Right atrium auricular region (tissue), 2 donors: ENCODE measurements around the gene COBL. TPM values are rescaled to one million over a fixed set of nuclear protein-coding genes. Genes with fewer than 3 reads are reported as not detected.

ENCODE experiments used
- DNase-seq: peaks from one replicate; pipeline ENCODE4 v3.0.0-alpha.2; 2019; ENCODE audit warnings: low spot score
- H3K27ac ChIP-seq, 2 donors: fragments of 200-600 bp; sonication (generic); 1 replicate in 1 of 2; 2 replicates in 1 of 2; pipeline ENCODE4 v1.5.1; 2016 to 2019
- H3K27me3 ChIP-seq, 2 donors: fragments of 200-600 bp; sonication (generic); one replicate each; pipeline versions ENCODE4 v1.5.1 to v1.6.0; 2017 to 2019
- H3K36me3 ChIP-seq: fragments of 200-600 bp; sonication (generic); one replicate; pipeline ENCODE4 v1.5.1; 2016
- H3K4me1 ChIP-seq, 2 donors: fragments of 200-600 bp; sonication (generic); one replicate each; pipeline versions ENCODE4 v1.5.1 to v1.6.0; 2017 to 2019
- H3K4me3 ChIP-seq, 2 donors: fragments of 200-600 bp; sonication (generic); 1 replicate in 1 of 2; 2 replicates in 1 of 2; pipeline ENCODE4 v1.5.1; 2017 to 2019; ENCODE audit warnings: mild to moderate bottlenecking in 1 of 2, moderate library complexity in 1 of 2
- H3K9me3 ChIP-seq, 2 donors: fragments of 200-600 bp; sonication (generic); one replicate each; pipeline ENCODE4 v1.5.1; 2019
- total RNA-seq, 2 donors: library from RNA; depleted of rRNA; stranded (reverse); fragments of >200 nt; gene quantifications; one replicate each; pipeline ENCODE4 v1.1.0, GENCODE V29; 2016
- TF ChIP-seq, protein P1 (sequence below), 2 donors: fragments of 200-600 bp; sonication (generic); IDR thresholded peaks; one replicate each; pipeline ENCODE4 v1.5.1; 2019; ENCODE audit warnings: antibody characterized with exemption in 2 of 2

Gene COBL
- total RNA-seq, 2 donors from 2014 or later, result 26.3 to 31.4 TPM

DNA sequence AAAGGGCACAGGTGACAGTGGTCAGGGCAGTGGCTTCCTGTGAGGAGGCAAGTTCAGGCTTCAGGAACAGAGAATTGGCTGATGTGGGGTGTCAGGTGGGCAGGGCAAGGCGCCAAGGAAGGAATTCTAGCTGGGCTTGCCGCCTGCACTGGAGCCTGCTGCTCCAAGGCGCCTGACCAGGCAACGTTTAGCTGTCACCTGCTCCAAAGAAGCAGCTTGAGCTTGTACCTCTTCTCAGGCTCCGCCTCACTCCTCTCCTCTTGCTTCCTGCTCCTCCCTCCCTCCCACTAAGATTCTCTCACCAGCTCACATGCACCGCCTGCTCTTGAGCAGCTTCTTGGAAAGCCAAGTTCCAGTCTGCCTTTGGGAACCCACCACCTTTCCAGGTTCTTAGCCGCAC, 346.5 kb downstream of the COBL start:
- Histone ChIP-seq H3K36me3 (no peaks in the 10 kb centered on the region), H3K4me1 (no peaks in the 10 kb centered on the region), H3K27me3 (no peaks in the 10 kb centered on the region), H3K27ac (no peak overlapping the region), H3K4me3 (no peak overlapping the region), H3K9me3 (no peaks in the 10 kb centered on the region)
- no peak for DNase-seq
- TF ChIP-seq, protein P1, sequence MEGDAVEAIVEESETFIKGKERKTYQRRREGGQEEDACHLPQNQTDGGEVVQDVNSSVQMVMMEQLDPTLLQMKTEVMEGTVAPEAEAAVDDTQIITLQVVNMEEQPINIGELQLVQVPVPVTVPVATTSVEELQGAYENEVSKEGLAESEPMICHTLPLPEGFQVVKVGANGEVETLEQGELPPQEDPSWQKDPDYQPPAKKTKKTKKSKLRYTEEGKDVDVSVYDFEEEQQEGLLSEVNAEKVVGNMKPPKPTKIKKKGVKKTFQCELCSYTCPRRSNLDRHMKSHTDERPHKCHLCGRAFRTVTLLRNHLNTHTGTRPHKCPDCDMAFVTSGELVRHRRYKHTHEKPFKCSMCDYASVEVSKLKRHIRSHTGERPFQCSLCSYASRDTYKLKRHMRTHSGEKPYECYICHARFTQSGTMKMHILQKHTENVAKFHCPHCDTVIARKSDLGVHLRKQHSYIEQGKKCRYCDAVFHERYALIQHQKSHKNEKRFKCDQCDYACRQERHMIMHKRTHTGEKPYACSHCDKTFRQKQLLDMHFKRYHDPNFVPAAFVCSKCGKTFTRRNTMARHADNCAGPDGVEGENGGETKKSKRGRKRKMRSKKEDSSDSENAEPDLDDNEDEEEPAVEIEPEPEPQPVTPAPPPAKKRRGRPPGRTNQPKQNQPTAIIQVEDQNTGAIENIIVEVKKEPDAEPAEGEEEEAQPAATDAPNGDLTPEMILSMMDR (IDR thresholded peaks at IDR 0.05), result no peak
